Kidney (tissue), 14 donors: Measurements from ENCODE around the gene FFAR1. TPM values are rescaled to one million over a fixed set of nuclear protein-coding genes. Genes with fewer than 3 reads are reported as not detected.

ENCODE experiments used
- DNase-seq, 5 donors: peaks; one replicate each; pipeline ENCODE4 v3.0.0-alpha.2; 2013 to 2020
- FAIRE-seq: peaks from 2 replicates; lab custom pipeline; 2012; peaks lifted over from hg19 to GRCh38; lab: Jason Lieb, UNC
- H3K27ac ChIP-seq, 2 donors: one replicate each; pipeline ENCODE4 v1.7.0; 2013; ENCODE audit warnings: low read depth in 2 of 2, low read length in 2 of 2, inconsistent platforms in 1 of 2
- H3K27me3 ChIP-seq: one replicate; pipeline ENCODE4 v1.7.1; 2013; ENCODE audit warnings: low read length, inconsistent platforms; ENCODE audit not compliant: control insufficient read depth, insufficient read depth
- H3K36me3 ChIP-seq, 3 donors: one replicate each; pipeline versions ENCODE4 v1.7.0 to v1.7.1; 2013; ENCODE audit warnings: low read length in 3 of 3, control low read depth in 1 of 3, inconsistent platforms in 1 of 3; ENCODE audit not compliant: insufficient read depth in 3 of 3, control insufficient read depth in 2 of 3
- H3K4me1 ChIP-seq, 3 donors: one replicate each; pipeline versions ENCODE4 v1.7.0 to v1.7.1; 2013; ENCODE audit warnings: low read length in 3 of 3, inconsistent platforms in 1 of 3, low read depth in 1 of 3; ENCODE audit not compliant: control insufficient read depth in 2 of 3, insufficient read depth in 2 of 3
- H3K4me3 ChIP-seq, 3 donors: one replicate each; pipeline versions ENCODE4 v1.7.0 to v1.8.1; 2013; ENCODE audit warnings: low read length in 3 of 3, control low read depth in 1 of 3, inconsistent platforms in 1 of 3
- H3K9ac ChIP-seq, 3 donors: one replicate each; pipeline versions ENCODE4 v1.7.0 to v1.7.1; 2013; ENCODE audit warnings: low read length in 3 of 3, control low read depth in 1 of 3, inconsistent platforms in 1 of 3
- H3K9me3 ChIP-seq, 3 donors: one replicate each; pipeline versions ENCODE4 v1.7.0 to v1.7.1; 2013; ENCODE audit warnings: low read length in 3 of 3, control low read depth in 1 of 3, inconsistent platforms in 1 of 3; ENCODE audit not compliant: control insufficient read depth in 2 of 3, insufficient read depth in 1 of 3
- CTCF ChIP-seq: IDR thresholded peaks from 3 replicates; pipeline ENCODE4 v1.5.1; 2012; ENCODE audit warnings: mild to moderate bottlenecking, moderate library complexity, borderline replicate concordance; ENCODE audit not compliant: insufficient read depth; ENCODE audit errors: extremely low read depth
- intact Hi-C: fragments of 100-400 bp; cut with DNase I; formaldehyde crosslinking; loops from one replicate; pipeline ENCODE4 v1.11.1; 2022
- polyA plus RNA-seq: library from polyadenylated mRNA; stranded (reverse); fragments of 350-450 nt; fragmentation: Illumina TruSeq; extraction: RNeasy Lipid Tissue Mini Kit (QIAGEN cat#74804); gene quantifications from one replicate; pipeline ENCODE4 v1.2.3, GENCODE V29; 2014; ENCODE audit warnings: low read depth, low replicate concordance; ENCODE audit not compliant: insufficient read depth
- total RNA-seq: library from RNA; stranded (reverse); fragmentation: NEBNext Ultra II Directional; extraction: Animal tissue kit (Norgen Biotek cat#: 25700); gene quantifications from one replicate; pipeline ENCODE4 v1.2.1, GENCODE V29; 2021
- donor health status: control.
- donor health status: control.
- donor health status: control.
- donor health status: control.
- donor health status: control.
- donor health status: DM: yes; HTN: yes; CAD: no.
- donor health status: Normal renal cell carcinoma (clear cell type).

Gene FFAR1
- total and polyA plus RNA-seq, 2 donors from 2014 or later: not detected

GRCh38 chr19:35329323-35329722 is 18.4 kb upstream of the FFAR1 start:
- no peak for FAIRE-seq
- H3K27me3 ChIP-seq: no peaks in the 10 kb centered on the region
- no peak for TF ChIP-seq CTCF

GRCh38 chr19:35330475-35330874 is 17.2 kb upstream of the FFAR1 start:
- DNase-seq (peak in 1 of 5 donors; percentile 27), FAIRE-seq (no peak)
- no peak for TF ChIP-seq CTCF
- Histone ChIP-seq H3K36me3 (no peaks in the 10 kb centered on the region), H3K4me3 (no peak overlapping the region), H3K27ac (no peak overlapping the region), H3K27me3 (no peaks in the 10 kb centered on the region), H3K9ac (no peak overlapping the region), H3K4me1 (no peaks in the 10 kb centered on the region), H3K9me3 (no peaks in the 10 kb centered on the region)
- intact Hi-C loops: no loop called here

More at GRCh38 chr19:35329323-35329722, 18.4 kb upstream of the FFAR1 start:
- no peak overlapping the region for H3K27ac ChIP-seq
- no peaks in the 10 kb centered on the region for H3K9me3 ChIP-seq
- no peak for DNase-seq
- no peaks in the 10 kb centered on the region for H3K4me1 ChIP-seq
- intact Hi-C loops: no loop called here
- no peak overlapping the region for H3K4me3 ChIP-seq
- no peak overlapping the region for H3K9ac ChIP-seq
- H3K36me3 ChIP-seq: no peaks in the 10 kb centered on the region

GRCh38 chr19:35331551-35332214 is 16.0 kb upstream of the FFAR1 start:
- H3K4me3 ChIP-seq: no peak overlapping the region
- H3K27ac ChIP-seq: no peak overlapping the region
- no peaks in the 10 kb centered on the region for H3K9me3 ChIP-seq
- no peaks in the 10 kb centered on the region for H3K27me3 ChIP-seq
- no peaks in the 10 kb centered on the region for H3K4me1 ChIP-seq
- FAIRE-seq (no peak), DNase-seq (no peak)
- H3K36me3 ChIP-seq: no peaks in the 10 kb centered on the region
- TF ChIP-seq CTCF: no peak
- H3K9ac ChIP-seq: no peak overlapping the region
- intact Hi-C loops: no loop called here
